Cerebellar nuclear complex (tissue), 1 donor: ENCODE data around the gene GATA3.

Experiments
- DNase-seq, 2 experiments: peaks; one replicate each; lab custom pipeline; 2025; lab: John Stamatoyannopoulos, UW

GATA3 gene

DNA sequence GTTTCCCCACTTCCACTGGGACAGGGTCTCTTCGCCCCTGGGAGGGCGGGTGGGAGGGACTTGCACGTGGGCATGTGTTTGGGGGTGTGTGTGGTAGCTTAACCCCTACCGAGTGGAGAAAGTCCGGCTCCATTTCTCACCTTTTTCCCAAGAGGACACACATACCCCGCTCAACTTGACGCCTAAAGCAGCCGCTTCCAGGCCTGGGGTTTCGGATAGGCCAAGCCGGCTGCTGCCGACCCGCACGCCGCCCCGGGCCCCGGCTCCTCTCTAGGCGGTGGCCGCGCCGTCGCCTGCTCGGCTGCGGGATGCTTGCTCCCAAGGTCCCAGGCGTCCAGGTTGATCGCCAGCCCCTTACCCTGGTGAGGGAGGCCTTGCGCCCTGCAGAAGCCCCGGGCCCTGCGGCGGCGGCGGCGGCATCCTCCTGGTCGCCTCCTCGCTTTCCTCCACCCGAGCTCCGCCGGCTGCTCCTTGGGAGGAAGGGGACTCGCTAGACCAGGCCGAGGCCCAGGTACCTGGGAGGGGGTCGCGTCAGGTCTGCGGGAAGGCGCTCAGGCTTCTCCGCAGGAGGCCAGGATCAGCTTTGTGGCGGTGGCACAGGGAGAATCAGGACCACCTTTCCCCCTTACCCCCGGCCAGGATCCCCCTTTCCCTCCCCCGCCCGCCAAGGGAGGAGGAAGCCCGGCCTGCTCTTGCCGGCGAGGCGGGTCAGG, 3.2 kb upstream of the GATA3 start:
- no peak for DNase-seq

DNA sequence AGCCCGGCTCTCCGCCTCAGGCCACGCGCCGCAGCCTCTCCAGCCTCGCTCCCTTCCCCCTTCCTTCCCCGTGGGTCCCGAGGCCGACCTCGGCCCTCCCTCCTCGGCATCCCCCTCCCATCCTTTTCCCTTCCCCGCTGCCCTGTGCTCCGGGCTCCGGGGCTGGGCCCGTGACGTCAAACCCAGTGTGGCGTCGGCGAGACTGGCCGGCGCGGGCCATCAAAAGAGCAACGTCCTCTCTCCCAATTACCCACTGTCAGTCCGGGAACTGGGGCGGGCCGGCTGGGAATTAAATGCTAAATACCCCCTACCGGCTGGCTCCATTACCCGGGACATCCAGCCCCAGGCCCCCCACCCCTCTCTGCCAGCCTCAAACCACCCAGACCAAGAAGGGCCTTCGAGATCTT, 2.6 kb upstream of the GATA3 start:
- DNase-seq: no peak

DNA sequence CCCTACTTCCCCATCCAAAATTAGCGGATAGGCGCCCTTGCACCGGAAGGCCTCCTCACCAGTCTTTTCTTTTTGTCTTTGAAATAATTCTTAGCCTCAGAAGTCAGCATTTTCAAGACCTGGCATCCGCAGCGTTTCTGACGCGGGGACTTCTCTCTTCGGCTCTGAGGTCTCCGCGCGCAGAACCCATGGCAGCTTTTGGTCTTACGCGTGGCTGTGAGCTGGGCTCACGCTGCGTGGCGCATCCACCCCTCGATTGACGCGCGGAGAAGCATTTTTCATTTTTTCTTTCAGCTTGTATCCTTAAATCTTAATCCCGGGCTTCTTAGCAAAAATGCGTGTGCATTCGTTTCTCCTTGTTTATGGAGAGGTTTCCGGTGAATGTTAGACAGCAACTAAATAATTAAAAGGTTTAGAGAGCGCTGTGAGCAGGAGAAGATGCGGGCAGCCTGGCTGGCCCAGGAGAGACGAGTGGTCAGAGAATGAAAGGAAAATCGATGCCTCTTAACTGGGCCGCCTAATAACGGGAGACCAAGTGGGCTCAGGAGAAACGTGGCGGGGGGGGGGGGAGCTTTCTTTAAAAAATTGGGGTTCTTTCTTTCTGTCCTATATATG, 2.0 kb upstream of the GATA3 start:
- DNase-seq: no peak

DNA sequence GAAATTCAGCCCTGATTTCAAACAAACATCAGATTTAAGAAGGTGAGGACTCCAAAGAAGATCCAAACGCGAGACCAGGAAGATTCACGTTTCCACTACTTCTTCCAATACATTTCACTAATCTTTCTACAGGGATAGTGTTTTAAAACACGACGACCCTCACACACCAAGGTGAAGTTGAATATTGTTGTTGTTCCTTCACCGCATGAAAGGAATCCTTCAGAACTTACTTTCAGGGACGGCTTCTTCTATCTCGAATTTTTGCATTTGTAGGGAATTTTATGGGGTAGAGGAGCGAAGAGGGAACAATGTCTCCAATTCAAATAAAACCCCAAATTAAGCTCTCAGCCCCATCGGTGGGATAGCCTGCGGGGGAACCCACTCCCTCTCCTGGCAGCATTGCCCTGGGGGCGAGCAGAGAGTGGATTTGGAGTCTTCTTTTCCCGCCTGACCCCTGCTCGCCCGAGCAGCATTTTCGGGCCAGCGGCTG, 1.5 kb upstream of the GATA3 start:
- no peak for DNase-seq

DNA sequence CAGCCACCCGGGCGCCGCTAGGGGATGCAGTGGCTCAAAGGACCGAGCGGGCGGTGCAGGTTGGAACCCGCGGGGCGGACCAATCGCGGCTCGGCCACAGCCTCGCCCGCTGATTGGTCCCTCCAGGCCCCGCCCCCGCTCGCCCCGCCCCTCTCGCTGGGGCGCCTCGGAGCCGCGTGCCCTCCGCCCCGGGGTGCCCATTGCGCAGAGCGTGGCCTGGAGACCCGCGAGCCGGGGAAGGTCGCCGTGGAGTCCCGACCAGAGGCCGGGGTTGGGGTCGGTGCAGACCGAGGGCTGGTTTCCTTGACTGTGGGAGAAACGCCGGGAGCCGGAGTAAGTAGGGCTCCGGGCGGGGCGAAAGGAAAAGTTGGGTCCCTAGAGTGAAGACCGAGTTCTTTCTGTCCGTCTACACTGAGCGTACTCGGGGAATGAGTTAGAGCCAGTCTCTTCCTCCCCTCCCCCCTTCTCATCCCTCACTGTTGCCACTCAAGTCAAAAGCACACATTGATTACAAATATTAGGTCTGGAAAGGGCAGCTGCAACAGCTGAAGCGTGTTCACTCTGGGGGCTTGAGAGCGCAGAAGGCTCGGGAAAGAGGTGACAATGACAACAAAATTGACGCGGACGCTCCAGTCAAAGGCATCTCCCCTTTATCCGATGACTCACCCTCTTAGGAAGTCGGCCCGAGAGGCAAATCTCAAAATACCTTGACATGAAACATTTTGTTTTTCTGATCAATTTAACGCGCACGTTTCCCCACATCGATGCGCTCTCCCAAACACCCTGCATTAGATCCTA, 843 bp upstream of the GATA3 start:
- DNase-seq: no peak

DNA sequence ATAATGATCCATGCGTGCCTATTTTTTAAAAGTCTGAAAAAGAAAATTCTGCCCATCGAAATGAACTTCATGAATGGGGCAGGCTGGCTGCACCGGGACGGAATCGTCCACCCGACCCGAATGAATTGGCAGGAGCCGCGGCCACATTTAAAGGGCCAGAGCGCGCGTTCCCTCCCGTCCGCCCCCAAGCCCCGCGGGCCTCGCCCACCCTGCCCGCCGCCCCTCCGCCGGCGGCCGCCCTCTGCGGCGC, 319 bp upstream of the GATA3 start:
- no peak for DNase-seq

DNA sequence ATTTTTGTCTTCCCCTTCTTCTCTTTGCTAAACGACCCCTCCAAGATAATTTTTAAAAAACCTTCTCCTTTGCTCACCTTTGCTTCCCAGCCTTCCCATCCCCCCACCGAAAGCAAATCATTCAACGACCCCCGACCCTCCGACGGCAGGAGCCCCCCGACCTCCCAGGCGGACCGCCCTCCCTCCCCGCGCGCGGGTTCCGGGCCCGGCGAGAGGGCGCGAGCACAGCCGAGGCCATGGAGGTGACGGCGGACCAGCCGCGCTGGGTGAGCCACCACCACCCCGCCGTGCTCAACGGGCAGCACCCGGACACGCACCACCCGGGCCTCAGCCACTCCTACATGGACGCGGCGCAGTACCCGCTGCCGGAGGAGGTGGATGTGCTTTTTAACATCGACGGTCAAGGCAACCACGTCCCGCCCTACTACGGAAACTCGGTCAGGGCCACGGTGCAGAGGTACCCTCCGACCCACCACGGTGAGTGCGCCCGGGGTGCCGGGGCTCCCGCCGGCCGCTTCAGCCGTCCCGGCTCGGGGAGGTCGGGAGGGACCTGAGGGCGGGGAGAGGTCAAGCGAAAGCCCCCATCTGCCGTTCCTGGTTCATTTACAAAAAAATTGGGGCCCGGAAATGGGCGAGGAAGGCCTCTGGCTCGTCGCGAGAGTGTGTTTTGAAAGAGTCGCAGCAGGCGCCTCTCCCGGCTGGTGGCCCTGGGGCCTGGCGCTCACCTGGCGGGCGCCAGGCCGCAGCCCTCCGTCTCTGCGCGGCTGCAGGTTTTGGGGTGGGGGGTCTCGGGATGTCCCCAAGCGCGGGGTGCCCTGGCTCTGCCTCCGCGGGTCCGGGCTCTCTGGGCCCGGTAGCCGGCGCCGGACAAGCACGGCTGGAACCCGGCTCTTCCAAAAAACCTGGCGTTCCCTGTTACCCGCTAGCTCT, 1.2 kb downstream of the GATA3 start:
- DNase-seq: no peak

DNA sequence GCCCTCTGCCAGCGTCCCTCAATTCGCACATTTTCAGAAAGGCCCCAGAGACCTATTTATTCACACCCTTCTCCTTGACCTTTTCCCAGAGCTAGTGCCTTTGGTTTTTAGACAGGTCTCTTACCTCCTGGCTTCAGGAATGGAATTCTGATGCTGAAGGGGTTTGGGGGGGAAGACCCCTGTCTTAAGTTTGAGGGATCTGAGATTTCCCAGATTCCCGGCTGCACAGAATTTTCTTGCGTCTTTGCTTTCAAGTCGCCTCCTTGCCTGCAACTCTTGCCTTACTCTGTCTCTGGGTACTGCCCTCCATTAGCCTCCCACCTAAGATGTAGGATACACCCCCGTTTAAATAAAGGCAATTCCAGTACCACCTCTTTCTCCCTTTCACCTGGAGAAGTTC, 1.9 kb downstream of the GATA3 start:
- no peak for DNase-seq

DNA sequence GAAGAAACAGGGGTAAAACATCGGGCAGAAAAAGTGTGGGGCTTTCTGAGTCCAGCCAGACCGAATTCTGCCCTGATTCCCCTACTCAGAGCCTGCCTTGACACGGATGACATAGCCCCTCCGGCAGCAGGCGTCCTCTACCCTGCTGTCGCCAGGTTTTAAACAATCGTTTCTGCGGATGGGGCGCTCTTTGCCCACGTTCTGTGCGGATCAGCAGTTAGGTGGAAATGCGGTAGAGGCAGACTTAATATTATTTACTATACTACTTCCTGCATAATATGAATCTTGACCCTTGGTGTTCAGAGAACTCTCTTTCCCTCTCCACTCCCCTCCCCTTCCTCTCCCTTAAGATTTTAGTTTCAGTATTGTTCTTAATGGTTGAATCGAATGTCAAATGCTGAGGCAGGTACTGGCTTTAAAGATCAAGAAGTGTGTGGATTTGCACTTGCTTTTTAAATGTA, 2.4 kb downstream of the GATA3 start:
- DNase-seq: no peak

DNA sequence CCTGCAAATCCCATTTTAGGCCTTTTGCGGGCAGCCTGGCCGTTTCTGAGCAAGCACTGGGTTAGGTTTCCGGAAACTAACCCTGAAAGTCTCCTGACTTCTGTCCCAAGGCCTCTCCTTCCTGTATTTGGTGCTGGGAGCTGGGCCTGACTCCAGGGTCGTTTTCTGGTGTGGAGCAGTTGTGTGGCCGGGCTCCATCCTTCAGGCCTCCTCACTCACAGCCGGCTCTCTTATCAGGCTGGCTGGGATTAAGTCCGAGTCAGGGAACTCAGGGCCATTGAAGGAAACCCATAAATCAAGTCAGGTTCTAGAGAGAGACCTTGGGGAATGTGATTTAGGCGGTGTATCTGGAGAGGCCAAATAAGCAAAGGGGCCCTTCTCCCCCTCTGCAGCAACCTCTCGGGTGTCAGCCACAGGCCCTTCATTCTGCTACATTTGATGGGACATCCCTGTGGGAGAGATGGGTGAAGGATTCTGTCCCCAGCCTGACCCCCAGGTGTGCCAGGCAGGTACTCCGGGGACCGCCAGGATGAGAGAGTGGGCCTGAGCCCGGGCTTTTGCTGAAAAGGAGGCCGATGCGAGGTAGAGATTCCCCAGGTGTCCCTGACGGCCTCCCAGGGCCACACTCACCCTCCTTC, 3.3 kb downstream of the GATA3 start:
- DNase-seq: no peak

DNA sequence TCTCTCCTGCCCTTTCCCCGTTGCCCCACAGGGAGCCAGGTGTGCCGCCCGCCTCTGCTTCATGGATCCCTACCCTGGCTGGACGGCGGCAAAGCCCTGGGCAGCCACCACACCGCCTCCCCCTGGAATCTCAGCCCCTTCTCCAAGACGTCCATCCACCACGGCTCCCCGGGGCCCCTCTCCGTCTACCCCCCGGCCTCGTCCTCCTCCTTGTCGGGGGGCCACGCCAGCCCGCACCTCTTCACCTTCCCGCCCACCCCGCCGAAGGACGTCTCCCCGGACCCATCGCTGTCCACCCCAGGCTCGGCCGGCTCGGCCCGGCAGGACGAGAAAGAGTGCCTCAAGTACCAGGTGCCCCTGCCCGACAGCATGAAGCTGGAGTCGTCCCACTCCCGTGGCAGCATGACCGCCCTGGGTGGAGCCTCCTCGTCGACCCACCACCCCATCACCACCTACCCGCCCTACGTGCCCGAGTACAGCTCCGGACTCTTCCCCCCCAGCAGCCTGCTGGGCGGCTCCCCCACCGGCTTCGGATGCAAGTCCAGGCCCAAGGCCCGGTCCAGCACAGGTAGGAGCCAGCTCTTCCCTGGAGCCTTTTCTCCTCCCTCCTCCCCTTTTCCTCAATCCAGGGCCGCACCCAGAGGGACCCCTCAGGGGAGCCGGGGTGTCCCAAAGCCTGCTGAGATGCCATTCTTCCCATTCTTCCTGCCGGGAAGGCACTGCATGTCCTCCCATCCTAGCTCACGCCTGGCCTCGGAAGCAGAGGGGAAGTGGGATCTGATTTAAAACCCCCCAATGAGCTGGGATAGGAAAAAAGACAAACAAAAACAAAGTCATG, 4.0 kb downstream of the GATA3 start:
- no peak for DNase-seq

DNA sequence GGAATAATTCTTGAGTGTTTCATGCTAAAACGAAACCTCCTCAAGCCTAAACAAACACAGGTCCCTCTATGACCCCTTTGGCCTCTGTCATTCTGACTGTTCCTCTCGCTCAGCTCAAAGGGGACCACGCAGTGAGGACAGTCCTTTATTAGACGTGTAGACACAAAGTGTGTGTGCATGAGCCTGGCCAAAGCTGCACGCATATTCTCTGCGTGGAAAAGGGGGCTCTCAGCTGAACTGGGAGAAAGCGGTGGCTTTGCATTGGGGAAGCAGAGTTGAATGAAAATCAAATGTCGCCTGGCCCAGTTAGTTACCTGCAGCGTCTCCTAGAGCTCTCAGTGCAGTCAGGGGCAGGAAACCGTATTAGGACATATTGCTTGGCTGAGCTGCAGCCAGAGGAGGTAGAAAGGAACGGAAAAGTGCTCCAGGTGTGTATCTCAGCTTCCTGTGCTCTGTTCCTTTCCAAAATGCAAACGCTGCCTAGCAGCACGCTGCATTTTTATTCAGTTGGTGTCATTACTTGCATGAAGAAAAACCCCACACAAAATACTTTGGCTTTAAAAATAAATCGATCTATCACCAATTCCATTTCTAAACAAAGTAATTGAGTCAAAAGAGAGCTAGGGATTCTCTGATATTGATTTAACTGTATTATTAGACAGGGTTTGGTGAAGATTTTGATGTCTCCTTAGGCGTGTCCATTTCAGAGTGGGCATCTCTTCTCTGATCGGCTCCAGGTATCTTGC, 4.9 kb downstream of the GATA3 start:
- DNase-seq: no peak

DNA sequence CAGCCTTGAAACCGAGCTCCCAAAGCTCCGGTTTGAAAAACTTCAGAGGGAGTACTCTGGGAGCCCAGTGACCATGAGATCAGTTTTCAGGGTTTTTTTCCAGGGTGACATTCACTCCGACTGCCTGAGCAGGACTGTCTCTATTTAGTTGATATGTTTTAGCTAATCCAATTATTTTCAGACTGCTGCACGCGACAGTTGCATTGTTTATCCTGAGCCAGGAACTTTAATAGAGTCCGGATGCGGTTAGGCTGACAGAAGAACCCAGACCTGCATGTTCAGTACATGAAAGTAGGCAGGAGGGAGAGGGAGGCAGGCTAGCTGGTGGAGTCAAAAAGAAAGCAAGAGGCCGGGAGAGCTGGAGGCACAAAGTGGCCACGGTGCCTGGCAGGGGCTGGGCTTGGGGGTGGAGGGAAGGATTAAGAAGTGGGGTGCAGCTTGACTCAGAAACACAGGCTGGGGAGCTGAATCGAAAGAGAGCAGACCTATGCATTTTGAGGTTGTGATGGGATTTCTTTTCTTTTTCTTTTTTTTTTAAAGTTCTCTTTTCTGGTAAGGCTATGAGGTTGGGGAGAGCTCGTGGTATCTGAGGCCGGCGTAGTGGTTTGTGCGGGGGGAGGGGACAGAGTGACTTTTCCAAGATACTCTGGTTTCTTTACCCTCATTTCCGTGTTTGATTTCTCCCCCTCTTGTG, 5.7 kb downstream of the GATA3 start:
- no peak for DNase-seq

DNA sequence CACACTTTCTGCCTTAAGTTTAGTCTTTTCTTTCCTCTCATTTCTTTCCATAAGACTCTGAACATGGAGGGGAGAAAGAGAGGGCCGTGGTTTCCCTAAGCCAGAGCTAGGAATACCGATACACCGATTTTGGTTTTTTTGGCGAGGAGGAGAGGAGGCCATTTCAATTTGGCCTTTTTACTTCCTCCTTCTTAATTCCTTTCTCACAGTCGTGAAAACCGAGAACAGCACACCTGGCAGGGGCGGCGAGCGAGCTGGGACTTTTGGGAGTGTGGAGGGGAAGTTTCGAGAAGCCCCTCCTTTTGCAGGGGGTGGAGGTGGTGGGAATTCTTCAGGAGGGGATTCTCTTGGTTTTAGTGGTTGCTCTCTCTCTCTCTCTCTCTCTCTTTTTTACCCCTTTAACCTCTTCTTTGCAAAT, 6.2 kb downstream of the GATA3 start:
- DNase-seq: no peak

DNA sequence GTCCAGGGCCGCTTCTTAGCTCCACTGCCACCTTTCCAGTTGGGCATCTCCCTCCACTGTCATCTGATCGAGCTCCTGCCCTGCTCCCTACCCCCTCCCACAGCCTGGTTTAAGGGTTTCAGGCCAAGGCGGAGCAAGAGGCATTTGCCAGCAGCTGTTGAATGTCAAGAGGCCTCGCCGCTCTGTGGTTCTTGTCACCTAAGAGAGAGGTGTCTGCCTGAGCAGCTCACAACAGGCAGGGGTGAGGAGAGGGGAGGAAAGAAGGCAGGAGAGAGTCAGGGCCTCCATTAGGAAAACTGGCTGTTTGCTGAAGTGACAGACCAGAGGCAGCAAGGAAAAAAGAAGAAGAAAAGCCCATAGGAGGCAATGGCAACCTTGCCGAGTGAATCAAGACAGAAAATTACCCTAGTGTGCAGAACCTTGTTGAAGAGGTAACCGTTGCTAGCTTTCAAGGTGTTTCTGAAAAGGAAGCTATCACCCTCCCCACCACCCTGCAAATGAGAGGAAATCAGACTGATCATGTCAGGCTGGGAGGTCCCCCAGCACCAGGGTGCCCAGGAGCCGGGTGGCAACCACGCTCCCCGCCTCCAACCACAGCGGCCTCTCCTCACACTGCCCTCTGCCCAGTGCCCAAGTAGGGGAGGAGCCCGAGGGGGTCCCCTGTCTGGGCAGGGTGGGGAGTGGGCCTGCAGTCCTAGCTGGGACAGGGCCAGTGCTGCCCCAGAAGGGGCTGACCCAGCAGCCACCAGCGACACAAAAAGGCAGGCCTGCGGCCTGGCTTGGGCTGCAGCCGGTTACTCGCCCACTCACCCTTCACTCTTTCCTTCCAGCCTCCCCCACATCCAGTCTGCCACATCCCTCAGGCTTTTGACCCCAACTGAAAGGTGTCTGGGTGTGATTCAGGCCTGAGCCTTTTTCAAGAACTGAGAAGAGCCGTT, 7.1 kb downstream of the GATA3 start:
- no peak for DNase-seq

DNA sequence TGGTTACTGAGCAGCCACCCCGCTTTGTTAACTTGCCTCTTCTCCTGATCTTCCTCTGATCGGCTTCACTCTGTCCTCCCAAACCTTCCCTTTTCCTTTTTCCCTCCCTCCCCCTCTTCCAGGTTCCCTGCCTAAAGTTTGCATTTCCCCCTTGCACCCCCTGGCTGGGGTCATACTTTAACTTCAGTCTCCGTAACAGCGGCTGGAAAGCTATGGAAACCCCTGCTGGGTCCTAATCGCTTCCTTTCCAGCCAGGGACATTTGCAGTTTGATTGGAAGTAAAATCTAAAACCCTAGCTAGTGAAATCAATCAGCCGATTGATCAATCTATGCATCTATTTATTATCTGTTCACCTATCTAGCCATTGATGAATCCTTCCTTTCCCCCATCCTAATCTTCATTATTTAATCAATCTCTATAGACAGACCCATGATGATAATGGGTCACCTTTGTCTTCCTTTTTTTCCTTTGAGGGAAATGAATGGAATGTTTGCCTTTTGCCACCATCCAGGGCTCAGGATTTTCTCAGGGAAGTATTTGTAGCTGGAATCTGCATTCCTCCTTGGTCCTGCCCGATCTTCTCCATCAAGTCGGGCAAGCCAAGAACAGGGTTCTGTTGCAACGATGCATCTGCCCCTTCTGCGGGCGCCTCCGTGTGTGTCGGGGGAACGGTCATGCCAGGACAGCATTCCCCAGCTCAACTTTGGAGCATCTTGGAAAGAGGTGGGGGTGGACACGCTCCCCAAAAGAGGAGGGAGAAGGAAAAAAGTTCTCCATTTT, 8.8 kb downstream of the GATA3 start:
- DNase-seq: no peak

DNA sequence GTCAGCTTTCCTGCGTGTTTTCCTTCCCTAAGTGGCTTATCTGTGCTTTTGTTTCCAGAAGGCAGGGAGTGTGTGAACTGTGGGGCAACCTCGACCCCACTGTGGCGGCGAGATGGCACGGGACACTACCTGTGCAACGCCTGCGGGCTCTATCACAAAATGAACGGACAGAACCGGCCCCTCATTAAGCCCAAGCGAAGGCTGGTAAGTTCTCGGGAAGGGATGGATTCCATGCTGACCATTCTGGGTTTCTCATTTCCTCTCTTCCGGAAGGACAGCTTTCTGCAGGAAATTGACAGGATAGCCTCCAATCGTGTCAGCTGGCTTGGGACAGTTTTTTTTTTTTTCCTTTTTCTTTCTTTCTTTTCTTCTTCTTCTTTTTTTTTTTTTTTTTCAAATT, 9.4 kb downstream of the GATA3 start:
- no peak for DNase-seq
